GM21737 (cell line): ENCODE results near the gene FXYD4.
"Not testable (repeated sequence)": the region's sequence is repeated elsewhere in the genome, so short reads cannot be mapped to it uniquely, and the experiment has no call there.

Experiments
- ATAC-seq: cut with Tn5 transposase; IDR thresholded peaks from one replicate; pipeline ENCODE4 v1.9.1; 2021; ENCODE audit warnings: mild to moderate bottlenecking, moderate library complexity; ENCODE audit not compliant: unreplicated experiment

Gene FXYD4

GRCh38 chr10:43374194-43374593, 2.8 kb downstream of the FXYD4 start:
- no peak for ATAC-seq

- ATAC-seq, result no peak
Measured at GRCh38 chr10:43375401-43376020, 4.1 kb downstream of the FXYD4 start.

DNA sequence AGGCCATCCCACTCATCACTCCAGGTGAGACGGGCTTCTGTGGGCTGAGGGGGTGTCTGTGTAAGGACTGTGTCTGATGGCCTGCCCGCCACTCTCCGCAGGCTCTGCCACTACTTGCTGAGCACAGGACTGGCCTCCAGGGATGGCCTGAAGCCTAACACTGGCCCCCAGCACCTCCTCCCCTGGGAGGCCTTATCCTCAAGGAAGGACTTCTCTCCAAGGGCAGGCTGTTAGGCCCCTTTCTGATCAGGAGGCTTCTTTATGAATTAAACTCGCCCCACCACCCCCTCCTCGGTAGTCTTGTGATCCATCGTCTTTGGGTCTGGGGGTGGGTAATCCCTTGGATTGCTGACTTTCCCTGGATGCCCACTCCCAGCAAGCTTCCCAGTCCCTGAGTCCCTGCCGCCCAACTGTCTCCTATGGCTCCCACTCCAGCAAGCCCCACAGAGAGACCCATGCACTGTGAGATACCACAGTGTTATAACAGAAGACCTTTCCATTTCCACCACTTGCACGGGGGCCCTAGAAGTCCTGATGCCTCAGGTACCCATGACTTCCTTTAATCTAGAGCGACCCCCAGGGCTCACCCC, 4.7 kb downstream of the FXYD4 start:
- ATAC-seq, result no peak

DNA sequence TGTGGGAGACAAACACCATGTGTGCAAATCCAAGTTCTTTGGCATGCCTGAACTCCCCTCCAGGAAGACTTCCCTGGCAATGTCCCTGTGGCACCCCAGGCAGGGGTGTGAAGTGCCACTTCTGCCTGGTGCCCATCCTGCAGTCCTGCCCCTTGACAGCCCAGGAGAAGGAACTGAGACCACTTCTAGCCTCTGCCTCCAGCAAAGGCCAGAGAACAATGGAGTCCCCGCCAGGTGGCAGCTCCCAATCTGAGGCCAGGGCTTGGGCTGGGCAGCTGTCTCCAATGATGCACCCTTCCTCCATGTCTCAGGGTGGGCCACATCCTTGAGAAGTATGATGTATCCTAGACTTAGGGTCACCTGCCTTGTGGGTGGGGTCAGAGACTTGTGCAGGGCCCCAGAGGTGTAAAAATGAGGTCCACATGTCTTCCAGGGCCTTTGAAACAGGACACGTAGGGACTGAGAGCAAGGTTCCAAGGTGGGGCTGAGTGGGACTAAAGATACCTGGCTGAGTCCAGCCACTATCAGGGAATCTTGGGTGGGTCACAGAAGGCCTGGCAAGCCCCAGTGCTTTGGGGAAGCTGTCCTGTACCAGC, 5.5 kb downstream of the FXYD4 start:
- ATAC-seq, result no peak

- no peak for ATAC-seq
Measured at GRCh38 chr10:43377424-43377883, 6.0 kb downstream of the FXYD4 start.

GRCh38 chr10:43380610-43381222, 9.3 kb downstream of the FXYD4 start:
- ATAC-seq, result no peak

DNA sequence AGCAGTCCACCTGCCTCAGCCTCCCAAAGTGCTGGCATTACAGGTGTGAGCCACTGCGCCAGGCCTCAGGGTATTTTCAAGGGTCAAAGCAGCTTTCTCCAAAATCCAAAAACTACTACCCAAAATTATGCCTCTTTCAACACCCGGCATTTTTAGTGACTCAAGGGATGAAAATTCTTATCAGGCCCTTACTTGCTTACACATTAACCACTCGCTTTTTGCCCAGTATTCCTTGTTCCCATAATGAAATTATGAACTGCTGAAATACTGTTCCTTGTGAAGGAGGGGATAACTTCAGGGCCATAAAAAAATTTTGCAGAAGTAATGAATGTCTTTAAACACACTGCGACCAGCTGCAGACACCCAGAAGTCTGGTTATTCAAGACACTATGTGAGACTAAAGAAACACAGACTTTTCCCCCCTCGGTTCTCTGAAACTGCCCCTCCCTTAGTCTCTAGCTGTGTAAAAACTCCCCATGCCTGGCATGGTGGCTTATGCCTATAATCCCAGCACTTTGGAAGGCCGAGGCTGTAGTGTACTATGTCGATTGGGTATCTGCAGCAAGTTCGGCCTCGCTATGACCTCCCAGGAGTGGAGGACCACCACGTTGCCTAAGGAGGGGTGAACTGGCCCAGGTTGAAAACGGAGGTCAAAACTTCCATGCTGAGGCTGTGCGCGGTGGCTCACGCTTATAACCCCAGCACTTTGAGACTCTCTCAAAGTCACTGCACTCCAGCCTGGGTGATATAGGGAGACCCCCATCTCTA, 12.0 kb downstream of the FXYD4 start:
- no peak for ATAC-seq

DNA sequence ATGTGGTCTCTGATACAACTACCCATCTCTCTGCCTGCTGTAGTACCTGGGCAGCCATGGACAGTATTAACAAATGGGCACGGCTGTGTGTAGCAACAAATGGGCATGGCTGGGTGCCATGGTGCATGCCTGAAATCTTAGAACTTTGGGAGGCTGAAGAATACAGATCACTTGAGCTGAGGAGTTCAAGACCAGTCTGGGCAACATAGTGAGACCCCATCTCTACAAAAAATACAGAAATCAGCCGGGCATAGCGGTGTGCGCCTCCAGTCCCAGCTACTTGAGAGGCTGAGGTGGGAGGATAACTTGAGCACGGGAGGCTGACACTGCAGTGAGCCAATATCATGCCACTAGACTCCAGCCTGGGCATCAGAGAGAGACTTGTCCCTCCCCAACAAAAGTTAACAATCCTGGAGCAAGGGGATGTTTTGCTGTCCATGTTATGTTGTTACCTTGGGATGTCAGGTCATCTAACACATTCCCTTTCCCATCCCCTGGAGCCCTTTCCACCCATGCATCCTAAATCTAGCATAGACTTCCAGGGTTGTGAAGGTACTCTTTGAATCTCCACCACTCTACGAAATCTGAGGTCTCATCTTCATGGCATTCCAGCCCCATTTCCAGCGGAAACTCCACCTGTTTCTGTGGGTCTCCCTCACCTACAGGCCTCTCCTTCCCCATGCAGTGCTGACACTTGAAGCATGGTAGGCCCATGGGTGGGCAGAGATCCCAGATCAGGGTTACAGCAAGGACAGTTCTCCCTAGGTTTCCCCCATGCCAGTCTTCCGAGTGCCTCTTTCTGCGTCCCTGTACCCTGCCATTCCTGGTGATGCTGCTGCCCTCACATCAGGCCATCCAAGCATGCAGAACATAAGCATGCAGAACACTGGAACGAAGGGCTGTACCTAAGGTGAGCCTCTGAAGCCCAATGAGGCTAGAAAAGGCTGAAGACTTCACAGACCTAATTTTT, 13.1 kb downstream of the FXYD4 start:
- no peak for ATAC-seq

GRCh38 chr10:43385412-43386004, 14.1 kb downstream of the FXYD4 start:
- no peak for ATAC-seq

GRCh38 chr10:43386549-43386948, 15.1 kb downstream of the FXYD4 start:
- ATAC-seq, result no peak

GRCh38 chr10:43386981-43387677, 15.7 kb downstream of the FXYD4 start:
- no peak for ATAC-seq

GRCh38 chr10:43387678-43388032, 16.2 kb downstream of the FXYD4 start:
- ATAC-seq, result no peak

- ATAC-seq, result no peak
Measured at GRCh38 chr10:43389867-43390266, 18.4 kb downstream of the FXYD4 start.

DNA sequence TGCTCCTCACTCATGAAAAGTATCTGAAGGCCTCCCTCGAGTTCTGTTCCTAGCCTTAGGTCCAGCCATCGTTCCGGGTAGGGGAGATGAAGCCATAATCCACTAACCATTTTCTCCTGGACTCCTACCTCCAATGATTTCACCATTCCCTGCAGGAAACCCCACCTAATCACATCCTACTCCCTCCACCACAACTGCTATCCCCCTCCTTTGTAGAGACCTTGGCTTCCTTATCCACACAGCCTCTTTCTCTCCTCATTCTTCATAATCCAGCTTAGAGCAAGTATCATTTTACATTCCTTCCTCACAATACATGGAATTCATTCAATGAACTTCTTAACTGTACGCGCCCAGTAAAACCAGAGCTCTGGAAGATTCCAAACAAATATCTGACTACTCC, 18.9 kb downstream of the FXYD4 start:
- ATAC-seq, result no peak

GRCh38 chr10:43390759-43391158, 19.3 kb downstream of the FXYD4 start:
- ATAC-seq, result no peak

GRCh38 chr10:43391496-43391895, 20.1 kb downstream of the FXYD4 start:
- ATAC-seq, result no peak

- ATAC-seq, result no peak
Measured at GRCh38 chr10:43392748-43393147, 21.3 kb downstream of the FXYD4 start.

DNA sequence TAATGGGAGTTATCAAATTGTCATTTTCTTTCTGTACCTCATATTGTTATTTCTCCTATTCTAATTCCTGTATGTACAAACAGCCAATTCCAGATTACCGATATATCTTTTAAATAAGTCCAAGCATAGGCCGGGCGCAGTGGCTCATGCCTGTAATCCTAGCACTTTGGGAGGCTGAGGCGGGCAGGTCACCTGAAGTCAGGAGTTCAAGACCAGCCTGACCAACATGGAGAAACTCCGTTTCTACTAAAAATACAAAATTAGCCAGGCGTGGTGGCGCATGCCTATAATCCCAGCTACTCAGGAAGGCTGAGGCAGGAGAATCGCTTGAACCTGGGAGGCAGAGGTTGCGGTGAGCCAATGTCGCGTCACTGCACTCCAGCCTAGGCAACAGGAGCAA, 21.8 kb downstream of the FXYD4 start:
- not testable (repeated sequence) for ATAC-seq
